T1000 (cell line): ENCODE measurements around the gene EPB41L1.
A peak's percentile ranks its signal among the peaks of the same experiment; 100 is the strongest.

Experiments
- DNase-seq: peaks from one replicate; lab custom pipeline; 2025; ENCODE audit warnings: mixed read lengths; lab: John Stamatoyannopoulos, UW

The EPB41L1 gene

DNA sequence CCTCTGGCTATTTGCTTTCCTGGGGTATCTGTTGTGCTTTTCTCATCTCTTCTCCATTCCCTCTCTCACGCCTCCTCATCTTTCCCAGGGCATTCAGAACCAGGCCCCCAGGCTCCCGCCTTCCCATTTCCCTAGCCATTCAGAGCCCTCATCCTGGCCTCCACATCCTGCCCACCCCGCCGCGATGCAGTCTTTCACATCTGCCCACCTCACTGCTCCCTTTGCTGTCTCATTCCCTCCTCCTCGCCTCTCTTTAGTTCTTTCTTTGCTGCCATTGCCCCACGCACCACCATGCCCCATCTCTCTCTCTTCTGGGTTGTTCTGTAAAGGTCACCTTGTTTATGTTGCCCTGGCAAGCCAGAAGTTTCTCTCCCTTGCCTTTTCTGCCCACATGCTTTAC is 71.1 kb downstream of the EPB41L1 start:
- no peak for DNase-seq

DNA sequence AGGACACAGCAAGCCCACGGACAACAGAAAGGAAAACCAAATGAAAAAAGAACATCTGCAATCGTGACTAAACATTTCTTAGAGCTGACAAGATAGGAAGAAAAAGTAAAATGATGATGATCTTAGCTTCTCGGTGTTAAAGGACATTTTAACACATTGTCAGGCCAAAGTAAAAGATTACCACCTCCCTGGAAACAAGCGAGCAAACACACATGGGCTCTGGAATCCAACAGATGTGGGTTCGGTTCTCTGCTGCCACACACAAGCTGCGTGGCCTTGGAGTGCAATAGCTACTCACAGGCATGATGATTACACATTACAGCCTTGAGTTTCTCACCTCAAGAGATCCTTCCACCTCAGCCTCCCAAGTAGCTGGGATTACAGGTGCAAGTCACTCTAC is 74.2 kb downstream of the EPB41L1 start:
- no peak for DNase-seq

DNA sequence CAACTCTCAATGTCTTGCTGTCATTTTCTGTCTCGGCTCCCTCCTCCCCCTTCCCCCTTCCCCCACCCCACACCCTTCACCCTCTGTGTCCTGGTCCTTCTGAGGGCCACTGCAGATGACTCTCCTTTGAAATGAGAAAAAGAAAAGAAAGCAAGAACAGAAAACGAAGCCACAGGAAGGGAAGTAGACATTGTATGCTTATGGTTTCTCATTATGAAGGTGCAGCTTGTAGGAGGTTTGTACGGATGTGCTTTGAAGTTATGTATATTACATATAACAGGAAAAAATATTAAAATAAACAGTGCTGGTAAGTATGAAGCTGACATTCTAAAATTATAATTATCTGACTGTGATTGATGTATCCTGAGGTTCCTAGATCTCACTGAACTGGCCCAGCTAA is 75.5 kb downstream of the EPB41L1 start:
- no peak for DNase-seq

DNA sequence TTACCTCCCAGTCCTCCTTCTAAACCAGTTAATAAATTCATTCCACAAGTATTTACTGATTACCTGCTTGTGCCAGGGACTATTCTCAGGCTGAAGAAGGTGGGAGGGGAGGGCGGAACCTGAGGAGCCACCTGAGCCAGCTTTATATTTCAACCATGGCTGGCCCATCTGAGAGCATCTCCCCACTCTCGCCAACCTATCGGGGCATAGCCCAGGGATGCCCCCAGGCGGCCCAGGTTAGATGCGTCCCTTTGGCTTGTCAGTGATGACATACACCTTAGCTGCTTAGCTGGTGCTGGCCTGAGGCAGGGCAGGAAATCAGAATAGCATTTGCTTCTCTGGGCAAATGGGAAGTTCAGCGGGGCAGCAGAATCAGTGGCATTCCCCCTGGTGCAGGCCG is 76.8 kb downstream of the EPB41L1 start:
- DNase-seq: no peak

DNA sequence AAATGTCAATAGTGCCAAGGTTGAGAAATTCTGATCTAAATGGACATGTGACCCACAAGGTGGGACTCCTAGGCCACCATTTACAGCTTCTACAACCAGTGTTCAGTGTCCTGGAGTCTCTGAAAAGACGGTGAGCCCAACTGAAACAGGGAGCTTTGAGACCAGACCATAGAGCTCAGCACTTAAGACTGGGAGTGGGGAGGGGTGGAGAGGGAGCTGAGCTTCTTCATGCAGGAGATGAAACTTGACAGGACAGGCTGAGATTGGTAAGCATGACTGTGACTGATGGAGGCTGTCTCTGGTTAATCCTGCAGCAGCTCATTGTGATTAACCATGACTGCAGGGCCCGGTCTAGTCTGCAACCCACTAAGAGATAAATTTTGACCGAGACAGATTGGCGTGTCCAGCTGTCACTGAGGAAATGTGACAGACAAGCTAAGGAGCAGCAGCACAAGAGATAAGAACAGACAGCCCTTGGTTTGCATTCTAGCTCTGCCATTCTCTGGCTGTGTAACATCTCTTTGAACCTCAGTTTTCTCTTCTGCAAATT is 80.3 kb downstream of the EPB41L1 start:
- DNase-seq: no peak

DNA sequence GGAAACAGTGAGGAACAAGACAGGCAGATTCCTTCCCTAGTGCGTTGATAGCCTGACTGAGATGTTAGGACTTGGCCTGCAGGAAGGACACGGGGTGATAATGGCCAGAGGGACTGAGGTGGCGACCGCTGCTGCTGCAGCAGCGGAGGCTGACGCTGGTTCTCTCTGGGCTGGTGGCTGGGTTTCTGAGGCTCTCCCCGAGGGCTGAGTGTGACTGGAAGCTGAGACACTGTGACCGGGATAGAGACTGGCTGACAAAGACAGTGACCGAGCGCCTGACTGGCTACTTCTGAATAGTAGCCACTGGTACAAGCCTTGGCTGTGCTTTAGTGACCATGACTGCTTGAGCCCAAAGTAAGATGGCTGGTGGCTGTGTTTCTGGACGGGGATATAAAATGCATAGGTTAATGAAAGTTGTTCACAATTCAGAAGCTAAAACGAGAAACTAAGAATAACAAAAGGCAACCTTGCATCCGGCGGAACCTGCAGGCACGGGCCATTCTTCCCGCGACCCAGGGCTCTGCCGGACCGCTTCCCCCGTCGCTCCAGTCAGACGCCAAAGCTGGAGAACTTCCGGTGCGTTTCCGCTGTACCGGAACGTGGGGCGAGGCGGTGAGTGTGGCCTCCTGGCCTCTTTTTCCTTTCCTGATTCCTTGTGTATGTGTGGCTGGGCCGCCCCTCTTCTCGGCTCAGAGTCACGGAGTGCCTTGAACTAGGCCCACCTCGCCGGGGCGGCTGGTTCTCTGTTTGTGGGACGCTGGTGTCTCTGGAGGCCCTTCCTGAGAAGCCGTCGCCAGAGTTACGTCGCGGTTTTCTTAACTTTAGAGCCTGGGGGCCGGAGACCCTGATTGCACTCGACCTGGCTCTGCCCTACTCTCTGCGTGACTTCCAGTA is 81.6 kb downstream of the EPB41L1 start, which contains the start of gene AAR2:
TSS of gene AAR2 (plus strand) at position 587 of the 894 bp plus-strand sequence. CDS start 3,391 bp downstream, outside the sequence.
- peak; percentile 66 for DNase-seq

DNA sequence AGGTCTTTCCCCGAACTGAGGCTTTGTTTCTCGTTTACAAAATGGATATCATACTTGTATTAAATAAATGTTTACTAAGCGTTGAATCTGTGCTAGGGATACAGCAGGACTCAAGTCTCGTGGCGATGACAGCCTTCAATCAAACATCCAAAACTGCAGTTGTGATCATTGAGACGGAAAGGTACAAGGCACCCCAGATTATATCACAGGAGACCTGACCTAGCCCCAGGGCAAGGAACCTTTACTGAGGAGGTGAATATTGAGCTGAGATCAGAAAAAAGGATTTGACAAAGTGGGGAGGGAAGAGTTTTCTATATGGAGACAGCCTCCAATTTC is 82.2 kb downstream of the EPB41L1 start:
- no peak for DNase-seq

DNA sequence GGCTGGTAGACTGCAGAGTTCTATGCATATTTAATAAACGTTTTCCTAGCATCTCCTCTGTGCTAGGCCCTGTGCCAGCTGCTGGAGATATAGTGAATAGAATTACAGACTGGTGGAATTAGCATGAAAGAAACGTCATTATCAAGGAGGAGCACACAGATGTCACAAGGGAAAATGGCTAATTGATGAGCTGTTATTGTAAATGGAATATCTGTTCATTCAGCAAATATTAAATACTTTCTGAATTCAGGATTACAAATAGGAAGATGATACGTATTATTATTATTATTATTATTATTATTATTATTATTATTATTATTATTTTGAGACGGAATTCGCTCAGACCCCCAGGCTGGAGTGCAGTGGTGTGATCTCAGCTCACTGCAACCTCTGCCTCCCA is 82.9 kb downstream of the EPB41L1 start:
- no peak for DNase-seq

DNA sequence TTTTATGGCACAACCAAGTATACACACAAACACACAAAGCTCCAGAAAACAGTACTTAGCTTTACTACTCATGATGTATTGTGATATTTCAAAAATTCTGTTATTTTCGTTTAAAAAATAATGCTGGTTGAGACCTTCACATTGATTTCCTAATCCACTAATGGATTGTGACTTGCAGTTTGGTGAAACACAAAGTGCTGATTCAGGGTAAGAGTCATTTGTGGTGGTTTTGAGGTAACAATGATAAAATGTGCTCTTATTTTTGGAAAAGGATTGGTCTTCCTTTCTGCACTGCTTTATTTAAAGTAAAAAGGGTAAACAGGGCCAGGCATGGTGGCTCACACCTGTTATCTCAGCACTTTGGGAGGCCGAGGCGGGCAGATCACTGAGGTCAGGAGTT is 83.6 kb downstream of the EPB41L1 start:
- DNase-seq: no peak

DNA sequence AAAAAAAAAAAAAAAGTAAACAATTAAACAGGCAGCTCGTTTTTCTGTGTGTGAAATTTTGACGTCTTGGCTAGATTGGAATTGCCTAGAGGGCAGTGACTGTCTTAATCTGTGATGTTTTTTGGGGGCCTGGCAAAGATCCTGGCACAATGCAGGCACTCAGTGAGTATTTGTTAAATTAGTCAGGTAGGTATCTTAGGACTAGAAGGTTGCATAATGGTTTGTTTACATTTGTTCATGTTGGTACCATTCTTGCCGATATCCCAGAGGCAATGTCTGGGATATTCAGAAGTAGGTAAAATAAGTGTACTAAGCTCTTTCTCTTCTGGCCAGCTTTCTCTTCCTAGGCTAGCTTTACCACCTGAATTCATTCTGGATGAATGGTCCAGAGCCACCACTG is 84.2 kb downstream of the EPB41L1 start:
- no peak for DNase-seq

DNA sequence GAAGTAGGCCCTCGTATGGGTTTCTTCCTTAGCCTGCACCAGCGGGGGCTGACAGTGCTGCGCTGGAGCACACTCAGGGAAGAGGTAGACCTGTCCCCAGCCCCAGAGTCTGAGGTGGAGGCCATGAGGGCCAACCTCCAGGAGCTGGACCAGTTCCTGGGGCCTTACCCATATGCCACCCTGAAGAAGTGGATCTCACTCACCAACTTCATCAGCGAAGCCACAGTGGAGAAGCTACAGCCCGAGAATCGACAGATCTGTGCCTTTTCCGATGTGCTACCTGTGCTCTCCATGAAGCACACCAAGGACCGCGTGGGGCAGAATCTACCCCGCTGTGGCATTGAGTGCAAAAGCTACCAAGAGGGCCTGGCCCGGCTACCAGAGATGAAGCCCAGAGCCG is 85.5 kb downstream of the EPB41L1 start:
- DNase-seq: no peak

DNA sequence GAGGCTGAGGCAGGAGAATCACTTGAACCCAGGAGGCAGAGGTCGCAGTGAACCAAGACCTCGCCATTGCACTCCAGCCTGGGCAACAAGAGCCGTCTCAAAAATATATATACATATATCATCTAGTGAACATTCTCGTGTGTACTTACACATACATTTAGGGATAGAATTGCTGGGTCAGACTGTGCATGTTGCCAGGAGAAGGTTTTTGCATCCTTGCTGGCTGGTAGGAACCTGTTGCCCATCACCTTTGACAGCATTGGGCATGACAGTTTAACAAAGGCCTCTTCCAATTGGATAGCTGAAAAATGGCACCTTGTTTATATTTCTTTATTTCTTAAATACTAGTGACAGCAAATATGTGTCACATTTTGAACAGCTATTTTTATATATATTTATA is 87.1 kb downstream of the EPB41L1 start:
- DNase-seq: no peak

DNA sequence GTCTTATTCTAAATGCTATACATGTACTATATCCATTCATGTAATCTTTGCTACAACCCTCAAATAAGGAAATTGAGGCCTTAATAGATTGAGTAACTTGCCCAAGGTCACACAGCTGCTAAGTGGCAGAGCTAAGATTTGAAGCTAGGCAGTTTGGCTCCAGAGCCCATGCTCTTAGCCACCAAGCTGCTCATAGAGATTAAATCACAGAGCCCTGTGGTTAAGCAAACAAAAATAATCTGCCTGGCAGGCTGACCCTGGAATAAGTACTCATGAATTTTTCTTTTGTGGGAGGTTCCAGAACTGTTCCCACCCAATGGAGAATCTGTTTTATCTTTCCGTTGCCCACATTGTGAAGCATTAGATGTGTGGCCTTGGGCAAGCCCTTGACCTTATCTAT is 89.2 kb downstream of the EPB41L1 start:
- DNase-seq: no peak

DNA sequence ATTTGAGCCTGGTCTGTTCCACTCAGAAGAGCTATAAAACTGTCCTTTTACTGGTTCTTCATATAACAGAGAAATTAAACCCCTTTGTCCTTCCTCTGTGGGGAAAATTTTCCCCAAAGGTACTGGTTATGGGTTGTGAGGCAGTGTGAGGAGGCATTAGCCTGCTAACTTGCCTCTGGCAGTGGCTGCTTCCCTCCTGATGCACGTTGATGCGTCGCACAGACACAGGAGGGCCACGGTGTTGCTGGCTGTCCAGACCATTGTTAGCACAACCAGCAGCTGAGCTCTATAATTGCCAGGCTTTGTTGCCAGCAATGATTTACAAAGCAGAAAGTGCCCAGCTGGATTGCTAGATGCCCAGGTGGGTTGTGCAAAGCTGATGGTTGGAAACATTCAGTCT is 91.9 kb downstream of the EPB41L1 start:
- no peak for DNase-seq

DNA sequence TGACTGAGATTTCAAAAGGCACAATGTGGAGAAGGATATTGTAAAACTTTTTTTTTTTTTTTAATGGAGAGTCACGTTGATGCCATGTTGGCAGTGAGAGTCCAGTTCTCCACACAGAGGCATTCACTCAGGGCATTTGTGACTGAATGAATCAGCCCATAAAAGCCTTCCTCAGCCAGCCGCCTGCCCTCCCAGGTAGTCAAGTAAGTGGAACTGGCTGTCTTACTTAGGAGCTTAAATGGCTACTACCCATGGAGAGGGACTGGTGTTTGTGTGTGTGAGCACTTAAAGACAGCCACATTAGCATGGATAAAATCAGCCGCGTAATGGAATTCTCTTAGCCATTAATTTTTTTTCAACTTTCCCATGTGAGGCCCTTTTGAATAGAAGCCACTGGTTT is 94.3 kb downstream of the EPB41L1 start:
- no peak for DNase-seq

DNA sequence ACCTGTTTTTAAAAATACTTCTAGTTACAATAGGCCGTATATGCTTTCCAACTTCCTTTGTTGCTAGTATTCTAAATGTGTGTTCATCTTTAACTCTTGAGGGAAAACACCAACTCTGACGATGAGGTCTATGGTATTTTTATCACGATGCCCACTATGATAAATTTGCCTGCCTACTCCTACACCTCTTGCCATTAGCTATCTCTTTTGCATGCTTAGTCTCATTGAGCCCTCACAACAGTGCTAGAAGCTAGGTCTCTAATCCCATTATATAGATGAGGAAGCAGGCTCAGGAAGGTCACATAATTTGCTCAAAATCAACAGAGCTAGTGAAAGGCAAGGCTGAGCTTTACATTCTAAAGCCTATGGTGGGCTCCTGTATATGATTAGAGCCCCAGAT is 94.9 kb downstream of the EPB41L1 start:
- no peak for DNase-seq

DNA sequence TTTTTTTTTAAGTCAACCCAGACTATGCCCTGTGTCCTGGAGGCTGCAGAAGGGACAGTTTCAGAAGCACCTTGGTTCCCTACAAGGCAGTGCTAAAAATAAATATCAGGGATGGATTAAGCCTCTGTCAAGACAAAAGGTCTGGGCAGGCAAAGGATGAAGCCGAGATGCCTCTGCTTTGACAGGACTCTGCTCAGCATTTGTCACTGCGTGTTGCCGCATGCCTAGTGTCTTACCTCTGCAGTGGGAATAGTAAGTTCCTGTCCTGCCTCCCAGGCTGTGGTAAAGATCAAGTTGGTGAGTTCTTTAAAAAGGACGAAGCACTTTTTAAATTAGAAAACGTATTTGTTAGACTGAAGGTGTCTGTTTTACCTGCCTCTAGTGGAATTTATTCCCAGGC is 96.9 kb downstream of the EPB41L1 start:
- no peak for DNase-seq

DNA sequence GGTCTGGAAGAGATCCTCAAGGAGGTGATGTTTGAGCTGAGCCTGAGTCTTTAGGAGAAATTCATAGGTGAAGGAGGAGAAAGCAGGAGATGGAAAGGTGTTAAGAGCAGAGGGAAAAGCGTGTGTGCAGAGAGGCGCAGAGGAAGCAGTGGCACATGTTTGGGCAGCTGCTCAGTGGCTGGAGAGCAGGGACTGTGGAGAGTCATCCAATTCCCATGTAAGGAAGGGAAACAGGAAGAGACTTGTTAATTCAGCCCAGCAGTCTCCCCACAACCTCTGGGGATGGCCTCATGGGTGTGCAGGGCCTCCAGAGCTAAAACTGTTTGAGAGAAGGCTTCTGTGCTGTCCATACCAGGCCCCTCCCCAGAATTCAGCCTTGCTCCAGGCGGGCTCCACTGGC is 98.0 kb downstream of the EPB41L1 start:
- no peak for DNase-seq

DNA sequence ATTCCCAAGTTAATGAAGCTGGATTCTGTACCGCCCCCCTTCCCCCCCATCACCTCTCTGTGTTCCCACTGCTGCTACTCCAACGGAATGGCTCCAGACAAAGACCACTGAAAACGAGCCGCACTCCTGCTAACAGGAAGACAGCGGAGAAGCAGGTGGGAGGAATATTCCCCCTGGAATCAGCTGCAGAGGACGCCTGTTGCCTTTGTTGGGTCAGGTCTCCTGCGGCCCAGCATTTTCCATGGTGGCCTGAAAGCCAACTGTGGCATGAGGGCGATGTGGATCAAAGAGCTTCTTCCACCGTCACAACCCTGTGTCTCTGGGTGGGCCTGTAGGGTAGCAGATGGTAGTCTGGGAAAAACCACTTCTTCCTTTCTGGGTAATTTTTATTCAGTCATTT is 98.5 kb downstream of the EPB41L1 start:
- DNase-seq: no peak

DNA sequence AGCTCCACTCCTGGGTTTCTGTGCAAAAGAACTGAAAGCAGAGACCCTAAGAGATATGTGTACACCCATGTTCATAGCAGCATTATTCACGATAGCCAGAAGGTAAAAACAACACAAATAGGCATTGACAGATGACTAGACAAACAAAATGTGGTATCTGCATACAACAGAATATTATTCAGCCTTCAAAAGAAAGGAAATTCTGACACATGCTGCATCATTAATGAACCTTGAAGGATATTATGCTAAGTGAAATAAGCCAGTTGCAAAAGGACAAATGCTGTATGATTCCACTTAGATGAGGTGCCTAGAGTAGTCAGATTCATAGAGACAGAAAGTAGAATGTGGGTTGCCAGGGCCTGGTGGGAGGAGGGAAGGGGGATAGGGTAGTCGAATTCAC is 99.5 kb downstream of the EPB41L1 start:
- no peak for DNase-seq

DNA sequence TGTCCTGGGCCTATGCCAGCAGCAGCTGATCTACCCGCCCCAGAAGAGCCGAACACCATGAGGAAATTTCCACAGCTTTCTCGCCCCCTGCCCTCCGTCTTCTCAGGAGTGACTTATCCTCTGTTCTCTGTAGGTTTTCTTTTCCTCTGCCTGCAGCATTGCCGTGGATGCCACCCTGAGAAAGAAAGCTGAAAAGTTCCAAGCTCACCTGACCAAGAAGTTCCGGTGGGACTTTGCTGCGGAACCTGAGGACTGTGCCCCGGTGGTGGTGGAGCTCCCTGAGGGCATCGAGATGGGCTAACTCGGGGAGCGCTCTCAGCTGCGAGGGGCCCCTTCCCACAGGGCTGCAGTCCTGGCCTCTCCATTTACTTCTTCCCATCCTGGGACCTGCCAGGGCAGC is 100.9 kb downstream of the EPB41L1 start:
- DNase-seq: no peak

DNA sequence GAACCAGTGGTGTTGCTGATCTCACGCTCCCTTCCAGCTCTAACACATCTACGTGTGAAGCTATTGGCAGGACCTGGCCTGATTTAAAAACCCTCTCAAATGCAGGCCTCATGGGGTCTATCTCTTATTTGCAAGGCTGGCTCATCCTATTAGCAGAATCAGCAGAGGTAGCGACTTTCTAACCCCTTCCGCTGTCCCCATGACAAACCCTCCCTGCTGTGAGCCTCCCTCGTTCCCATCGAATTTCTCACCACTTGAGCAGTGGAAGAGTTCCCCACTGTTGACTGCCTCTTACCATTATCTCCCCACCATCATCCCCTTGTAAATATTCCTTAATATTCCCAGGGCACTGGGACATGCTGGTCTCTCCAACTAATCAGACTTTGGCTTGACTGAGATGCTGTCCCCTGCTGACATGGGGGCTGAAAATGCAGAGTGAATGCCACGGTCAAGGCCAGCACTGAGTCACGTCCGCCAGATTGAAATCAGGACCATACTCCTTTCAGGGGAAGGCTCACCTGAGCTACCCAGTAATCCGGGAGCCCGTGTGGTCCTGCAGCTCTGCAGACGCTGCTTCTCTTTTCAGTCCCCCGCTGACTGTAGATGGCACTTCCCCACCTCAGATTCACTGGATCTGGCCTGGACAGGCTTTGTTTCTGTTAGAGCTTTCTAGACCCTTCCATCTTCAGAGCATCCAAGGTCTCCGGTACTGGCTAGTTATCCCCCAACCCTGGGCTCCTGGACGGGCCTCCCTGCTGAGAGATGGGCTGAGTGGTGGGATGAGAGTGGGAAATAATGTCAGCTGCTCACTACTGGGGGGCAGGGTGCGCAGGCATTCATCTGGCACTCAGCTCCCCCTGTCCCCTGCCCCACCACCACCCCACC is 104.9 kb downstream of the EPB41L1 start:
- DNase-seq: no peak

DNA sequence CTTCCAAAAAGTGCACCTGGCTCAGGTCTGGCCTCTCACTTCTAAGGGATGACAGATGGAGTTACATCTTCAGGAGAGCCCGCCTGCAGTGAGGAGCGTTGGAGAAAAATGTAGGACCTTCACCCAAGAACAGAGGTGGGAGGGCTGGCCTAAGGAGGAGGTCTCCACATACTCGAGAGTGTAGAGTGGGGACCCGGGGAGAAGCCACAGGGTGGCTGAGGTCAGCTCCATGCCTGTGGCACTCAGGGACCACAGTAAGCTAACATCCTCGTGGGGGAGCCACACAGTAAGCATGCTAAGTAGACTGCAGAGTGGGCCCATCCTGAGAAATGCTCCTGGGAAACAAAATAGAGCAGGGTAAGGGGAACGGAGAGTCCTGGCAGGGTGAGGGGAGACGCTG is 105.8 kb downstream of the EPB41L1 start:
- DNase-seq: no peak
